ENCODE data around the gene RIOK3.

RIOK3 gene

DNA sequence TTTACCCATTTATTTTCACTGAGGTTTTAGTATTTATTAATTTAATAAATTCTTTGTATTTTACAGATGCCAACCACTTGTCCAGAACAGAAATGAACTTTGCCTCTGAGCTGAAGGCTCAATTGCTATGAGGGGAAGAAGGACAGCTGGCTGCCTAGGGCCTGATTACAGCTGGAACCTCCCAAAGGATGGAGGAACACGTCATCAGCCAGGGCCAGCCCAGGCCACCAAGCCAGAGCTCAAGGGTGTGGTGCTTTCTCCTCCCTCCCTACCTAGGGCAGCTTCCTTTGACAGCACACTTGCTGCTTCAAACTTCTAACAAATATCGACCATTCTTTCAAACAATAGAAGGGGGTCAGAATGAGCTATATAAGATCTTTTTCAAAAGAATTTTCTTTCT, 19.7 kb upstream of the RIOK3 start:
- no peak overlapping the region for H3K4me3 ChIP-seq (ENCODE audit: low read depth, low read length)
- no peak for DNase-seq
- no peaks in the 10 kb centered on the region for H3K9me3 ChIP-seq (ENCODE audit: severe bottlenecking)
- TF ChIP-seq, protein P1, sequence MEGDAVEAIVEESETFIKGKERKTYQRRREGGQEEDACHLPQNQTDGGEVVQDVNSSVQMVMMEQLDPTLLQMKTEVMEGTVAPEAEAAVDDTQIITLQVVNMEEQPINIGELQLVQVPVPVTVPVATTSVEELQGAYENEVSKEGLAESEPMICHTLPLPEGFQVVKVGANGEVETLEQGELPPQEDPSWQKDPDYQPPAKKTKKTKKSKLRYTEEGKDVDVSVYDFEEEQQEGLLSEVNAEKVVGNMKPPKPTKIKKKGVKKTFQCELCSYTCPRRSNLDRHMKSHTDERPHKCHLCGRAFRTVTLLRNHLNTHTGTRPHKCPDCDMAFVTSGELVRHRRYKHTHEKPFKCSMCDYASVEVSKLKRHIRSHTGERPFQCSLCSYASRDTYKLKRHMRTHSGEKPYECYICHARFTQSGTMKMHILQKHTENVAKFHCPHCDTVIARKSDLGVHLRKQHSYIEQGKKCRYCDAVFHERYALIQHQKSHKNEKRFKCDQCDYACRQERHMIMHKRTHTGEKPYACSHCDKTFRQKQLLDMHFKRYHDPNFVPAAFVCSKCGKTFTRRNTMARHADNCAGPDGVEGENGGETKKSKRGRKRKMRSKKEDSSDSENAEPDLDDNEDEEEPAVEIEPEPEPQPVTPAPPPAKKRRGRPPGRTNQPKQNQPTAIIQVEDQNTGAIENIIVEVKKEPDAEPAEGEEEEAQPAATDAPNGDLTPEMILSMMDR (IDR thresholded peaks at IDR 0.05; ENCODE audit: low read depth, low read length) = no peak
- H3K36me3 ChIP-seq = no peaks in the 10 kb centered on the region
- H3K27ac ChIP-seq = no peak overlapping the region
- no peaks in the 10 kb centered on the region for H3K27me3 ChIP-seq (ENCODE audit: insufficient read depth, low read depth, severe bottlenecking)

DNA sequence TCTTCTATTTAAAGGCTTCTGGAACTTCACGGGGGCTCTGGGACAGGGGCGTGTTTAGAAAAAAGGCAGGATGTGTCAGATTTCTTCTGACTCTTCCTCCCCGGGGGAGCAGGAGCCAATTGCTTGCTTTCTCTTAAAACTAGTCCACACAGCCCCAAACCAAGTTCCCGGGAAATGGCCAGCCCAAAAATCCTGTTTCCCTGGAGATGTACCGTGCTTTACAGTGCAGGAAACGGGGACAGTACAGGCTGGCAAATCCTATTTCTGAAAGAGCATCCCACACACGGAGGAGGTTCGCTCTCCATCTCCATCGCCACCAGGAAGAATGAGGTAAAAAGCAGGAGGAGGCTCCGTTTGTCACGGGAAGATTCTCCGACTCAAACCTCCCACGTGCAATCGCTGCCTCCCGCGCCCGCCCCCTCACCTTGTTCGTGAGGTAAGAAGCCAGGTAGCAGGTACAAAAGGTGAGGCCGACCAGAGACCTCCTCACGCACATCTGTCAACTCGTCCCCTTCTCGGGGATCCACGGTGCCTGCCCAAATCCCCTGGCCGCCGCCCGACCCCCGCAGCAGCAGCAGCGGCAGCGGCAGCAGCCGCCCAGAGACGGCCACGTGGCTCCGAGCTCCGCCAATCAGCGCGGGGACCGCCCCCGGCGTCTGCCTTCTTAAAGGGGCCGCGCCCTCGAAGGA, 15.6 kb upstream of the RIOK3 start:
- no peaks in the 10 kb centered on the region for H3K27me3 ChIP-seq (ENCODE audit: insufficient read depth, low read depth, severe bottlenecking)
- peak overlapping the region; percentile 60 for H3K4me3 ChIP-seq (ENCODE audit: low read depth, low read length)
- peak; percentile 78 for DNase-seq
- H3K27ac ChIP-seq = peak overlapping the region; percentile 14; the same call in 1 of the 2 replicates
- no peaks in the 10 kb centered on the region for H3K36me3 ChIP-seq
- TF ChIP-seq, protein P1 (IDR thresholded peaks at IDR 0.05; ENCODE audit: low read depth, low read length) = no peak
- H3K9me3 ChIP-seq (ENCODE audit: severe bottlenecking) = no peaks in the 10 kb centered on the region

DNA sequence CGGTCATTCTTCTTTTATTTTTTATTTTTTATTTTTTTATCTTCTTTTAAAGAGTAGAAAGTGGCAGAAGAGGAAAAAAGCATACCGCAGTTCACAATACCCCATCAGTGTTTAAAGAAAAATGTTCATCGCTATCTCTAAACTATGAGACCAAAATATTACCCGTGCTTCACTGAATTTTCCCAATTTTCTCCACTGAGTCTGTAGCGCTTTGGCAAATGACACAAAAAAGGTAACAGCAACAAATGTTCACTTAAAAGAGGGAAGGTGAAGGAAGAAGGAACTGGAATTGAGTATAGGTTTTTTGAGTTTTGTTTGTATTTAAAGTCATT, 15.1 kb upstream of the RIOK3 start:
- H3K36me3 ChIP-seq = no peaks in the 10 kb centered on the region
- no peak for DNase-seq
- H3K4me3 ChIP-seq (ENCODE audit: low read depth, low read length) = peak overlapping the region; percentile 60
- no peaks in the 10 kb centered on the region for H3K9me3 ChIP-seq (ENCODE audit: severe bottlenecking)
- H3K27ac ChIP-seq = peak overlapping the region; percentile 14; the same call in 1 of the 2 replicates
- TF ChIP-seq, protein P1 (IDR thresholded peaks at IDR 0.05; ENCODE audit: low read depth, low read length) = no peak
- H3K27me3 ChIP-seq (ENCODE audit: insufficient read depth, low read depth, severe bottlenecking) = no peaks in the 10 kb centered on the region

DNA sequence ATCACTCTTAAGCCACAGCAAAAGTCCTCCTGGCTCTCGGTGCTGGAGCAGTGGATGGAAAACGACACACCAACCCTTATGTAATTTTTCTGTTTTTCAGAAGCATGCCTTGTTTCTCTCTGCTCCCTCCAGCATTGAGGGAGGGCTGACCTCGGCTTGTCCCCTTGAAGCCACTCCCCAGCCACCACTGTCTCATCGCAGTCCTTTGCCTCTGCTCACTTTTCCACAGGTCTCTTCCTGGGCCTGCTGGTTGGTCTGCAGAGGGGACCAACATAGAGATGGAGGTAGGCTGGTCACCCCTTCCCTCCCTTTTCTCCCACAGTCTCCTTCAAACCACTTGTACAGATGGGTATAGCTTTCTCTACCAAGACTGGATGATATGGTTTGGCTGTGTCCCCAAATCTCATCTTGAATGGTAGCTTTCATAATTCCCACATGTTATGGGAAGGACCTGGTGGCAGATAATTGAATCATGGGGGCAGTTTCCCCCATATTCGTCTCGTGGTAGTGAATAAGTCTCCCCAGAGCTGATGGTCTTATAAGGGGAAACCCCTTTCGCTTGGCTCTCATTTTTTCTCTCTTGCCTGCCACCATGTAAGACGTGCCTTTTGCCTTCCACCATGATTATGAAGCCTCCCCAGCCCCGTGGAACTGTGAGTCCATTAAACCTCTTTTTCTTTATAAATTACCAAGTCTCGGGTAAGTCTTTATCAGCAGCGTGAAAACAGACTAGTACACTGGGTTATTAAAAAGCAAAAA, 14.3 kb upstream of the RIOK3 start:
- H3K27me3 ChIP-seq (ENCODE audit: insufficient read depth, low read depth, severe bottlenecking) = no peaks in the 10 kb centered on the region
- no peaks in the 10 kb centered on the region for H3K9me3 ChIP-seq (ENCODE audit: severe bottlenecking)
- DNase-seq = peak; percentile 16
- TF ChIP-seq, protein P1 (IDR thresholded peaks at IDR 0.05; ENCODE audit: low read depth, low read length) = no peak
- H3K36me3 ChIP-seq = no peaks in the 10 kb centered on the region
- H3K27ac ChIP-seq = no peak overlapping the region
- H3K4me3 ChIP-seq (ENCODE audit: low read depth, low read length) = peak overlapping the region; percentile 60

DNA sequence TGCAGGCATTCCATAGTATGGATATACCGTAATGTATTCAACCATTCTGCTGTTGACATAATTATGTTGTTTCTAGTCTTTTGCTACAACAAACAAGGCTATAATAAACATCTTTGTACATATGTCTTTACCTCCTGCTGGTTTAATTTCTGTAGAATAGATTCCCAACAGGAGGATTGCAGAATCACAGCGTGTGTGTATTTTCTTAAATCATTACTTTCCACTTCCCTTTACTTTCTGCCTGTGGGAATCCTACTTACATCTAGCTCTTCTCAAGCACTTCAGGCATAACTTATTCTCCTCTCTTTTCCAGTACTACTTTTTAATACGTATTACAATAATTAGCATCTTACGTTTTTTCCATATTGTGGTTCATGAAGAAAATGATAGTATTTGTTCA, 13.0 kb upstream of the RIOK3 start:
- H3K9me3 ChIP-seq (ENCODE audit: severe bottlenecking) = no peaks in the 10 kb centered on the region
- H3K36me3 ChIP-seq = no peaks in the 10 kb centered on the region
- H3K27me3 ChIP-seq (ENCODE audit: insufficient read depth, low read depth, severe bottlenecking) = no peaks in the 10 kb centered on the region
- no peak for DNase-seq
- H3K27ac ChIP-seq = no peak overlapping the region
- TF ChIP-seq, protein P1 (IDR thresholded peaks at IDR 0.05; ENCODE audit: low read depth, low read length) = no peak
- H3K4me3 ChIP-seq (ENCODE audit: low read depth, low read length) = no peak overlapping the region
